OCI-LY7 (cell line): ENCODE data around the gene AHNAK2. TPM values are rescaled to one million over a fixed set of nuclear protein-coding genes. Genes with fewer than 3 reads are reported as not detected.

Source experiments
- BruUV-seq: library from RNA; stranded (reverse); fragments of 400-500 nt; replicated peaks from 2 replicates; lab custom pipeline; 2021; lab: Mats Ljungman, UMichigan
- CTCF ChIA-PET: fragments of 300-600 bp; sonication (Branson Sonifier 250); formaldehyde crosslinking; loops from one replicate; lab custom pipeline; 2022; ENCODE audit warnings: antibody characterized with exemption; ENCODE audit not compliant: unreplicated experiment; lab: Charles Lee
- POLR2A ChIA-PET: fragments of 300-600 bp; sonication (Branson Sonifier 250); formaldehyde crosslinking; loops from one replicate; lab custom pipeline; 2022; ENCODE audit warnings: antibody characterized with exemption; lab: Charles Lee
- DNase-seq: peaks from one replicate; pipeline ENCODE4 v3.0.0-alpha.2; 2015; ENCODE audit warnings: low spot score
- H2AFZ ChIP-seq: fragments of 200-600 bp; sonication (generic), shearing (Covaris generic); 2 replicates; pipeline ENCODE4 v1.6.1; 2014; ENCODE audit warnings: mild to moderate bottlenecking, antibody characterized with exemption, low read length, moderate library complexity
- H3K27ac ChIP-seq: fragments of 200-600 bp; sonication (generic); 2 replicates; pipeline ENCODE4 v1.5.1; 2014; ENCODE audit warnings: mixed run types, low read depth, mild to moderate bottlenecking, moderate library complexity, low read length, inconsistent platforms; ENCODE audit not compliant: poor library complexity, severe bottlenecking
- H3K36me3 ChIP-seq: fragments of 200-600 bp; sonication (generic); 2 replicates; pipeline ENCODE4 v1.6.1; 2014; ENCODE audit warnings: mild to moderate bottlenecking, antibody characterized with exemption, low read length, moderate library complexity, mixed read lengths; ENCODE audit not compliant: insufficient read depth
- H3K4me1 ChIP-seq: fragments of 200-600 bp; sonication (generic); 2 replicates; pipeline ENCODE4 v1.5.1; 2014; ENCODE audit warnings: mild to moderate bottlenecking, low read length; ENCODE audit not compliant: insufficient read depth, poor library complexity, severe bottlenecking
- H3K4me2 ChIP-seq: fragments of 200-600 bp; sonication (generic); 2 replicates; pipeline ENCODE4 v1.6.1; 2014; ENCODE audit warnings: mild to moderate bottlenecking, low read length
- H3K4me3 ChIP-seq: fragments of 200-600 bp; sonication (generic); 2 replicates; pipeline ENCODE4 v1.5.1; 2014; ENCODE audit warnings: mild to moderate bottlenecking, low read depth, low read length; ENCODE audit not compliant: poor library complexity, severe bottlenecking
- H3K79me2 ChIP-seq: fragments of 200-600 bp; sonication (generic); 2 replicates; pipeline ENCODE4 v1.6.1; 2016; ENCODE audit warnings: low read depth, mild to moderate bottlenecking, low read length, moderate library complexity, mixed read lengths; ENCODE audit not compliant: insufficient read depth
- H3K9me2 ChIP-seq: fragments of 200-600 bp; sonication (generic); 2 replicates; pipeline ENCODE4 v1.6.1; 2016; ENCODE audit warnings: mild to moderate bottlenecking, low read length, mixed read lengths; ENCODE audit not compliant: insufficient read depth
- H3K9me3 ChIP-seq: fragments of 200-600 bp; sonication (generic); 2 replicates; pipeline ENCODE4 v1.6.1; 2014; ENCODE audit warnings: mild to moderate bottlenecking, mixed run types, low read length, mixed read lengths
- H4K20me1 ChIP-seq: fragments of 200-600 bp; sonication (generic); 2 replicates; pipeline ENCODE4 v1.6.1; 2014; ENCODE audit warnings: mild to moderate bottlenecking, antibody characterized with exemption, low read length, moderate library complexity, mixed read lengths; ENCODE audit not compliant: insufficient read depth
- CTCF ChIP-seq: fragments of 200-600 bp; sonication (generic); conservative IDR thresholded peaks from 2 replicates; pipeline ENCODE4 v1.5.1; 2014; ENCODE audit warnings: mild to moderate bottlenecking, antibody characterized with exemption, low read length, moderate library complexity, mixed read lengths
- EZH2phosphoT487 ChIP-seq: fragments of 200-600 bp; sonication (generic); IDR thresholded peaks from 2 replicates; pipeline ENCODE4 v1.6.1; 2018; ENCODE audit warnings: low read depth, borderline replicate concordance, mild to moderate bottlenecking, mixed run types, antibody characterized with exemption, low read length, moderate library complexity, mixed read lengths
- intact Hi-C: fragments of 100-400 bp; cut with micrococcal nuclease; formaldehyde crosslinking; loops from one replicate; pipeline ENCODE4 v1.10.0; 2022; ENCODE audit not compliant: unreplicated experiment
- total RNA-seq, 2 experiments: library from RNA; depleted of rRNA in 1 of 2; stranded (reverse); fragments of >200 nt in 1 of 2; shearing (Covaris generic) in 1 of 2; gene quantifications; 2 replicates each; pipeline ENCODE4 v1.2.3, GENCODE V29; 2014 to 2022

AHNAK2 gene
- total RNA-seq, 2 experiments from 2014 or later: 0.61 TPM; not detected in 1

- TF ChIP-seq CTCF: no peak
- peak overlapping the region; percentile 16; the same call in 1 of the 2 replicates for H2AFZ ChIP-seq
- H4K20me1 ChIP-seq: no peaks in the 10 kb centered on the region
- peaks cover 19% of the 10 kb centered on the region for H3K4me1 ChIP-seq
- no peak overlapping the region for H3K27ac ChIP-seq
- no peaks in the 10 kb centered on the region for H3K9me2 ChIP-seq
- ChIA-PET CTCF (no interaction called here), POLR2A (interaction anchor here (0.5 kb wide), 1 partner anchor 86 kb away, joined by 6 read pairs; no protein-coding TSS in a partner anchor)
- intact Hi-C loops: loop anchor here (2.0 kb wide), 1 partner anchor 71 kb away; no protein-coding TSS in a partner anchor
- H3K4me3 ChIP-seq: peak overlapping the region; percentile 28
- DNase-seq: no peak
- H3K9me3 ChIP-seq: no peaks in the 10 kb centered on the region
- peak overlapping the region; percentile 68 for H3K4me2 ChIP-seq
- no TSS peak for BruUV-seq
- no peaks in the 10 kb centered on the region for H3K79me2 ChIP-seq
- H3K36me3 ChIP-seq: no peaks in the 10 kb centered on the region
These were observed 10.6 kb downstream of the AHNAK2 start for GRCh38 chr14:104967386-104968152.

- no peak overlapping the region for H3K4me3 ChIP-seq
- H3K4me2 ChIP-seq: no peak overlapping the region
- no peak overlapping the region for H3K27ac ChIP-seq
- no peak for TF ChIP-seq EZH2phosphoT487
- TF ChIP-seq CTCF: no peak
- no peak for DNase-seq
- BruUV-seq: no TSS peak
- no peaks in the 10 kb centered on the region for H3K36me3 ChIP-seq
- H3K9me3 ChIP-seq: no peaks in the 10 kb centered on the region
- no peak overlapping the region for H2AFZ ChIP-seq
- CTCF ChIA-PET: no interaction called here
- no peaks in the 10 kb centered on the region for H4K20me1 ChIP-seq
- intact Hi-C loops: no loop called here
- POLR2A ChIA-PET: no interaction called here
- peaks cover 19% of the 10 kb centered on the region for H3K4me1 ChIP-seq
- H3K79me2 ChIP-seq: no peaks in the 10 kb centered on the region
- H3K9me2 ChIP-seq: no peaks in the 10 kb centered on the region
These were observed 11.2 kb downstream of the AHNAK2 start for GRCh38 chr14:104966981-104967385.

- ChIA-PET POLR2A (no interaction called here), CTCF (interaction anchor here (0.6 to 1.0 kb wide), 2 partner anchors 60 to 80 kb away, joined by 3 to 4 read pairs; no protein-coding TSS in a partner anchor)
- H3K27ac ChIP-seq: no peak overlapping the region
- H3K4me2 ChIP-seq: no peak overlapping the region
- TF ChIP-seq CTCF (no peak), EZH2phosphoT487 (no peak)
- H3K9me3 ChIP-seq: no peaks in the 10 kb centered on the region
- no peaks in the 10 kb centered on the region for H4K20me1 ChIP-seq
- H3K79me2 ChIP-seq: no peaks in the 10 kb centered on the region
- no peaks in the 10 kb centered on the region for H3K36me3 ChIP-seq
- DNase-seq: no peak
- no TSS peak for BruUV-seq
- H2AFZ ChIP-seq: no peak overlapping the region
- peaks cover 19% of the 10 kb centered on the region for H3K4me1 ChIP-seq
- H3K9me2 ChIP-seq: no peaks in the 10 kb centered on the region
- no peak overlapping the region for H3K4me3 ChIP-seq
- intact Hi-C loops: no loop called here
These were observed 11.8 kb downstream of the AHNAK2 start for GRCh38 chr14:104966261-104966865.
